T47D (cell line): Measurements from ENCODE around the gene TXN2.
"Not testable (repeated sequence)": the region's sequence is repeated elsewhere in the genome, so short reads cannot be mapped to it uniquely, and the experiment has no call there.

ENCODE experiments used
- DNase-seq, 2 experiments: peaks; one replicate each; pipeline versions ENCODE4 v3.0.0 to v3.0.0-alpha.2; 2011 to 2012; ENCODE audit warnings: low read depth in 1 of 2, low spot score in 1 of 2
- JUND ChIP-seq: IDR thresholded peaks from 2 replicates; pipeline ENCODE4 v1.6.1; 2012; ENCODE audit warnings: low read depth
- in situ Hi-C: cut with HindIII; loops from 2 replicates; pipeline ENCODE4 v1.10.0; 2016; ENCODE audit warnings: low sequenced_read_pairs, low pct_unique_long_range_greater_than_20kb

Gene TXN2

DNA sequence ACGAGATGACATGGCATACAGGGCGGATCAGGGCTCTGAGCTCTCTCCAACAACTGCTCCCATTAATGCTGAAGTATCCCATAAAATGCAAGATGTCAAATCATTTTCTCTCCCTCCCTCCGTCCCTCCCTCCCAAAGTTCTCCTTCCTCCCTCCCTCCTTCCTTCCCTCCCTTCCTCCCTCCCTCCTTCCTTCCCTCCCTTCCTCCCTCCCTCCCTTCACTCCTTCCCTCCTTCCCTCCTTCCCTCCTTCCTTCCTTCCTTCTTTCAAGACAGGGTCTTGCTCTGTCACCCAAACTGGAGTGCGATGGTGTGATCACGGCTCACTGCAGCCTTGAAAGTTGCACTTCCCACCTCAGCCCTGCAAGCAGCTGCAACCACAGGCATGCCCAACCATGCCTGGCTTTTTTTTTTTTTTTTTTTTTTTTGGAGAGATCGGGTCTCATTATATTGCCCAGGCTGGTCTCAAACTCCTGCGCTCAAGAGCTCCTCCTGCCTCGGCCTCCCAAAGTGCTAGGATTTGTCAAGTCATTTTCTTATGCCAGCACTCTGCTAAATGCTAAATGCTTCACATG lies 38.2 kb downstream of the TXN2 start:
- in situ Hi-C loops, result no loop called here
- no peak for TF ChIP-seq JUND
- DNase-seq, result no peak

DNA sequence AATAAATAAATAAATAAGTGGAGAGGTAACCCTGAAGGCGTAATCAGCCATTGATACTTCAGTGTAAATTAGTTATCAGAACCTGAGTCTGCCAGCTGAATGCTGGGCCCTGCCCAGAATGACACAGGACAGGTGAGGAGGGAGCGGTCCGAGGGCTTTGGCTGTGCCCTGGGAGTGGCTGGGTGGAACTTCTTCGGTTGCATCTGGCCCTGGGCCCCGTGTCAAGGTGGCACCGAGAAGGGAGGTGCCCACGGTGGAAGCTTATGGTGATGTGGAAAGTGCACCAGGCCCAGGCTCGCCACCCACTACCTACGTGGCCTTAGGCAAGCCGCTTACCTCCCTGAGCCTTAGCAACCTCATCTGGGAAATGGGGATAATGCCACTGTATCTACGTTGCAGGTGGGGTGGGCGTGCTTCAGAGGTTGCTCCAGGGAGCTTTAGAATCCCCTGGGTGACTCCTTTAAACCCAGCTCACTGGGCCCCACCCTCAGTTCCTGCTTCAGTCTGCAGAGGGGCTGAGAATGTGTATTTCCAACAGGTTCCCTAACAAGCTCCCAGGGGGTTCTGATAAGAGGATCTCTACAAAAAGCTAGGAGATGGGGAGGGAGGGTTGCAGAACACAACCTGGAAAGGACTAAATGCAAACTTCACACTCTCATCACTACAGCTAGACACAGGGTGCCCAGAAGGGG lies 38.8 kb downstream of the TXN2 start:
- in situ Hi-C loops, result no loop called here
- TF ChIP-seq JUND, result no peak
- no peak for DNase-seq

DNA sequence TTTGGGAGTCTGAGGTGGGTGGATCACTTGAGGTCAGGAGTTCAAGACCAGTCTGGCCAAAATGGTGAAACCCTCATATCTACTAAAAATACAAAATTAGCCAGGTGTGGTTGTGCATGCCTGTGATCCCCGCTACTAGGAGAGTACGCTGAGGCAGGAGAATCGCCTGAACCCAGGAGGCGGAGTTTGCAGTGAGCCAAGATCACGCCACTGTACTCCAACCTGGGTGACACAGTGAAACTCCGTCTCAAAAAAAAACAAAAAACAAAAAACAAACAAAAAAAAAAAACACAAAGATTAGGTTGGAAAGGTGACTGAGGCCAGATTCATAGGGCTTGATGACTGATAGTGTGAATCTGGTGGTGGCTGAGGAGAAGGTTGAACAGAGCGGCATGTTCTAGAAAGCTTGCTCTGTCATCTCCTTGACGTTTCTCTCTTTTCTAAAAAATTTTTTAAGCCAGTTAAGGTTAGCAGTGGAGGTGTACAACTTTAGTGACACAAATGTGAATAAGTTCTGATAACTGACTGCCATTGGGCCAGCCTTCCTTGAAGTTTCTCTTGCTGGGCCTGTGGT lies 40.9 kb downstream of the TXN2 start:
- DNase-seq, result no peak
- in situ Hi-C loops, result no loop called here

DNA sequence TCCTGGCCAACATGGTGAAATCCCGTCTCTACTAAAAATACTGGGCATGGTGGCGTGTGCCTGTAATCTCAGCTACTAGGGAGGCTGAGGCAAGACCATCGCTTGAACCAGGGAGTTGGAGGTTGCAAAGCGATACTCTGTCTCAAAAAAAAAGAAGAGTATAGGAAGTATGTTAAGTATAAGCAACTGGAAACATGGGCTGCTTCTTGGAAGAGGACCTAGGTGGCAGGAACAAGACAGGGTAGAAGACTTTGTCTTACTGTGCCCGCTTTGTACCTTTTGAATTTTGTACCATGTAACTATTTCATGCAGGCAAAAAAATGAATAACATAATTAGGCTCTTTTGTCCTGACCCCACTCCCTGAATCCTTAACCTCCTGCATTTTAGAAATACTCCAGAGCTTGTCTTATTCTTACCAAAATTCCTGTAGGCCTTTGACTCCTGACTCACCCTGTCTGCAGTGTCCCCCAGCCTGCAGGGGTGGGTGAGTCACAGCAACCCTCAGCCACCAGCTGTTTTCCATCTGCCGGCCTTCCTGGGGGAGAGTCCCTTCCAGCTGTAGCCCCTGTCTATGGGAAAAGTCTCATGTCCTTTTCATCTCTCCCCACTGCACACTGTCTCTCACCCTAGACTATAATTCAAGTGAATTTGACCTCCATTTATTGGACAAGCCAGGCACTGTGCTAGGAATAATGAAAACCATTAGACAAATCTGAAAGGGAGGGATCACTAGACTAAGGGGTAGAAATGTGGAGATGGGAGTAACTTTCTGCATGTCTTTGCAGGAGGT lies 41.8 kb downstream of the TXN2 start:
- no peak for TF ChIP-seq JUND
- in situ Hi-C loops, result no loop called here
- DNase-seq, result no peak

More for the DNA sequence above, 40.9 kb downstream of the TXN2 start:
- no peak for TF ChIP-seq JUND

- no peak for DNase-seq
- in situ Hi-C loops, result no loop called here
- no peak for TF ChIP-seq JUND
Measured at GRCh38 chr22:36435516-36436415, 45.7 kb downstream of the TXN2 start.

- in situ Hi-C loops, result no loop called here
- no peak for DNase-seq
- no peak for TF ChIP-seq JUND
Measured at GRCh38 chr22:36433318-36434231, 47.9 kb downstream of the TXN2 start.

DNA sequence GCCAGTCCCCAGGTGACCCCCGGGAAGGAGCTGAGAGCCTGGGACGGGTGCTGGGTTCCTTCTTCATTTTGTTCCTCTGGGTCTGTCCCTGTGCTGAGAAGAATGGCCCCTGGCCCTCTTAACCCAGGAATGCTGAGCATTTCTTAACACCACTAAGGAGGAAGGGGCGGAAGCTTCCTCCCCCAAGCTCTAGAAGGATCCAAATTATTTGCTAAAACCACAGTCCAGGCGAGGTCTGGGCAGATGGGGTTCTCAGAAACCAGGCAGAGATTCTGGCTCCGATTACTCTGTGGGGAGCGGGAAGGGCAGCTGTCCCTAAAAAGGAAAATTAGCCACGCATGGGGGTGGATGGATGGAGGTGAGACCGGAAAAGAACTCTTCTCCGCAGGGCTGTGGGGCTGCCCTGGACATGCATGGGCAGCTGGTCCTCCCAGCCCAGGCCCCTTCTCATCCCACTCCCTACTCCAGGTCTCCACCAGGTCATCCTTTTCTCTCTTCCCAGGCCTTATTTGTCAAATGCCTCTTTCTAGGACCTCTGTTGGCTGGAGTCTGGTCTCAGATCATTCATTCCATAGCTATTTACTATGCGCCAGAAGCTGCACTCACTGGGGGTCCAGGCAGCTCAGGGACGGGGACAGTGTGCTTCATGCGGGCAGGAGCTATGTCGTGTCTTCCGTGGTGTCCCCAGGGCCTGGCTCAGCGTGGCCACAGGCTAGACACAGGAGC lies 48.7 kb downstream of the TXN2 start:
- no peak for DNase-seq
- in situ Hi-C loops, result no loop called here
- TF ChIP-seq JUND, result no peak

DNA sequence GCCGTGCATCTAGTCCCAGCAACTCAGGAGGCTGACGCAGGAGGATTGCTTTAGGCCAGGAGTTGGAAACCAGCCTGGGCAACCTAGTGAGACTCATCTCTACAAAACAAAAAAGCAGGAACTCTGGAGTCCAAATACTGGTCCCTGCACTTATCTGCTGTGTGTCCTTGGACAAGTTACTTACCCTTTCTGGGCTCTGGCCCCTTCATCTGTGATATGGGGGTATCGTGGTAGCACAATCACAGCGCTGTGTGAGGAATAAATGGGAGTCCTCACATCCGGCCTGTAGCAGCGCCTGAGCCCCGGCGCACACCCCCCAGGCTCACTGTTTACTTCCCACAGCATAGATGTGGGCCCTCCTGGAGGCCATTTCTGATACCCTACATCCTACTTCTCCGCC lies 49.5 kb downstream of the TXN2 start:
- no peak for TF ChIP-seq JUND
- in situ Hi-C loops, result no loop called here
- no peak for DNase-seq

DNA sequence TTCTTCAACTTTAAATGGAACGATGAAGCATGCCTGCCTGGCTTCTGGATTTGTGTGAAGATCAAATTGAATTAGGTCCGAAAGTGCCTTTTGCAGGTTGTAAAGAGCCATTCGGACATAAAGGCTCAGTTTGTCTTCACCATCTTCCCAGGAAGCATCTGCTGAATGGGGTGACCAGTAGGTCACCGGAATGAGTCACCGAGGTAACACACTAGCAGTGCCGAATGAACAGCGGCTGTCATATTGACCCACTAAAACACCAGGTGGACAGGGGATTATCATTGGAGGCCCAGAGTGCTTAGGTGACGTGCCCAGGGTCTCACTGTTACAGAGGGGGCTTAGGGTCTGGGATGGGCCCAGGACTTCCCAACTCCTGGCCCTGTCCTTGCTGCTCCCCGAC lies 50.6 kb downstream of the TXN2 start:
- no peak for DNase-seq
- TF ChIP-seq JUND, result no peak
- in situ Hi-C loops, result no loop called here

DNA sequence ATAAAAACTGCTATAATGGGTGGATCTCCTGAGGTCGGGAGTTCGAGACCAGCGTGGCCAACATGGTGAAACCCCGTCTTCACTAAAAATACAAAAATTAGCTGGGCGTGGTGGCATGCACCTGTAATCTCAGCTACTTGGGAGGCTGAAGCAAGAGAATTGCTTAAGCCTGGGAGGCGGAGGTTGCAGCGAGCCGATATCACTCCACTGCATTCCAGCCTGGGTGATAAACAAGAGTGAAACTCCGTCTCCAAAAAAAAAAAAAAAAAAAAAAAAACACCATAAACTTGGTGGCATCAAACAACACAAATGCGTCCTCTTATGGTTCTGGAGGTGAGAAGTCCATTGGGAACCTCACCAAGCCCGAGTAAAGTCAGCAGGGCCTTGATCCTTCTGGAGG lies 53.5 kb downstream of the TXN2 start:
- in situ Hi-C loops, DNase-seq: not testable (repeated sequence)
